GM21367 (cell line): ENCODE data around the gene CENPB.
"Not testable (repeated sequence)": the region's sequence is repeated elsewhere in the genome, so short reads cannot be mapped to it uniquely, and the experiment has no call there.

Source experiments
- ATAC-seq: cut with Tn5 transposase; IDR thresholded peaks from one replicate; pipeline ENCODE4 v1.9.1; 2021; ENCODE audit not compliant: unreplicated experiment

The CENPB gene

GRCh38 chr20:3794168-3794567 lies 7.6 kb upstream of the CENPB start:
- ATAC-seq = not testable (repeated sequence)

DNA sequence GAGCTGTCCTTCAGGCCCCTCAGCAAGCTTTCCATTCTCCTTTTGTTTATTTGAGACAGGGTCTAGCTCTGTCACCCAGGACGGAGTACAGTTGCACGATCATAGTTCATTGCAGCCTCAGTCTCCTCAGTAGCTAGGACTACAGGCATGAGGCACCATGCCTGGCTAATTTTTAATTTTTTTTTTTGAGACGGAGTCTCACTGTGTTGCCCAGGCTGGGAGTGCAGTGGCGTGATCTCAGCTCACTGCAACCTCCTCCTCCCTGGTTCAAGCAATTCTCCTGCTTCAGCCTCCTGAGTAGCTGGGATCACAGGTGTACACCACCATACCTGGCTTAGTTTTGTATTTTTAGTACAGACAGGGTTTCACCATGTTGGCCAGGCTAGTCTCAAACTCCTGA lies 2.7 kb upstream of the CENPB start:
- ATAC-seq = not testable (repeated sequence)

DNA sequence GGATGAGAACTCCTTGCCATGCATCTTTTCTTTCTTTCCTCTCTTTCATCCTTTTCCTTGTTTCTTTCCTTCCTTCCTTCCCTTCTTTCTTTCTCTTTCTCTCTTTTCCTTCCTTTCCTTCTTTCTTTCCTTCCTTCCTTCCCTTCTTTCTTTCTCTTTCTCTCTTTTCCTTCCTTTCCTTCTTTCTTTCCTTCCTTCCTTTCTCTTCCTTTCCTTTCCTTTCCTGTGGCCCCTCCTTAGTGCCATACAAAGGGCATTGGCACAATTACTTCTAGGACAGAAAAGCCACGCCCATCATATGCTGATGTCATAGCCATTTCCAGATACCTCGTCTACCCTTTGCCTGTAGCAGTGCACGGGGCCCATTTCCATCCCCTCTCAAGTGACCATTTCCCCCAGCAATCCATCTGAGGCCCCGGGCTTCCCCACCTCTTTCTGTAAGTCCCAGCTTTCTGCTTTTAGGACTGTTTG lies 2.2 kb upstream of the CENPB start:
- ATAC-seq = no peak

GRCh38 chr20:3787324-3788014 lies 929 bp upstream of the CENPB start:
- ATAC-seq = no peak

- ATAC-seq = no peak
These were observed 435 bp downstream of the CENPB start for GRCh38 chr20:3786126-3786484.

DNA sequence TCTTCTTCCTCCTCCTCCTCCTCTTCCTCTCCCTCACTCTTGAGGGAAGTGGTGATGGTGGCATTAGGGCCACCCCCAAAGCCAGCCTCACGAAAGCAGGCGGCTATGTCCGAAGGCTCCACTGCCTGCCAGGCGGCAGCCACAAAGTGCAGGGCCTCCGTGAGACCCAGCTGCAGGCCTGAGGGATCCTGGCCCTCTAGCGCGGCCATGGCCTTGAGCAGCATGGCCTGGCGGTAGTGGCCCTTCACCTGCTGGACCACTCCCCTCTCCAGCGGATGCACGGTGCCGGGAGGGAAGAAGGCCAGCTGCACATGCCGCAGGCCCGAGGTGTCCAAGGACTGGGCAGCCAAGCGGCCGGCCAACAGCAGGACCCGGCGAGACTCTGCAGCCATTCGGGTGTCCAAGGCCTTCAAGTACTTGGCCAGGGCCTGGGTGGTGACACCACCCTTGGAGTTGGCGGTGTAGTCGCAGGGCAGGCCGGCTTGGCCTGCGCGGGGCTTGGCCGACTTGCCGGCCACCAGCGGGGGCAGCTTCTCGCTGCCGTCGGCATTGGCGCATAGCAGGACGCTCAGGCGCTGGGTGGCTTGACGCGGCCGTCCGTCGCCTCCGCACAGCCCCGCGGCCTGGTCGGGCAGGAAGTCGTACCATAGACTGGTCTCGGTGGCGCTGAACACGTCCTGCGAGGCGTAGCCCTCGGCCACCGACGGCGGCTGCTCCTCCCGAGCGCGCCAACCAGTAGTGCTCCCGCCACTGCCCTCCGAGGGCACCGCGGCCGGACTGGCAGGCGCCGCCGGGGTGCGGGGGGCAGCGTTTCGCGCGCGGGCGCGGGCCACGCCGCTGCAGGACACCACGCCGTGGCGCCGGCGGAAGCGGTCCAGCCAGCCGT lies 1.1 kb downstream of the CENPB start:
- no peak for ATAC-seq

GRCh38 chr20:3784863-3785239 lies 1.7 kb downstream of the CENPB start:
- no peak for ATAC-seq

GRCh38 chr20:3784216-3784853 lies 2.2 kb downstream of the CENPB start:
- no peak for ATAC-seq

DNA sequence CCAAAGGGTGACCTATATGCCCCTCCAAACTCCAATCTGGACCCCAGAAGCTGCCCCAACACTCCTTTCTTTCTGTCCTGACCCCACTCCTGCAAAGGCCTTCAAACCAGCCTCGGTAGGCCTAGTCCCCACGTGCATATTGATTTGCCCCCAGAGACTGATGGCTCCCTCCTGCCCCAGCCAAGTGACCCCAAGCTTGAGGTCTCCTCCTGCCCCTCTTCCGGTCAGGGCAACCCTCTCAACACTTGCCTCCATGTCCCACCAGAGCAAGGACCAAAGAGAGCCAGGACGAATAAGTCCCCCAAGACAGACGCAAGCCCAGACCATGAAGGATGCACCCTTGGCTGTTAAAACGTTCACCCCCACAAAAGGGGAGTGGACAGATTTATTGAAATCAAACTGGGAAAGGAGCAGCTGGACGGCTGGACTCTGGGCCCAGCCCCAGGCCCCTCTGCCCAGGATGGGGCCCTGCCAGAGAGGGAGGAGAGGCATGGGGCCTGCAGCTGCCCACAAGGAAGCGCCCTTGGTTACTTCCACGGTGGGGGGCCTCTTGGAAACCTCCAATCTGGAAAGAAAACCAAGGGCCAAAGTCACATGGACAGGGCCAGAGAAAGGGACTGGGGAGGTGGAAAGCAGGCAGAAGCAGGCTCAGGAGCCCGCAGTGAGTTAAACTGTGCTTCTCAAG lies 2.9 kb downstream of the CENPB start:
- no peak for ATAC-seq

DNA sequence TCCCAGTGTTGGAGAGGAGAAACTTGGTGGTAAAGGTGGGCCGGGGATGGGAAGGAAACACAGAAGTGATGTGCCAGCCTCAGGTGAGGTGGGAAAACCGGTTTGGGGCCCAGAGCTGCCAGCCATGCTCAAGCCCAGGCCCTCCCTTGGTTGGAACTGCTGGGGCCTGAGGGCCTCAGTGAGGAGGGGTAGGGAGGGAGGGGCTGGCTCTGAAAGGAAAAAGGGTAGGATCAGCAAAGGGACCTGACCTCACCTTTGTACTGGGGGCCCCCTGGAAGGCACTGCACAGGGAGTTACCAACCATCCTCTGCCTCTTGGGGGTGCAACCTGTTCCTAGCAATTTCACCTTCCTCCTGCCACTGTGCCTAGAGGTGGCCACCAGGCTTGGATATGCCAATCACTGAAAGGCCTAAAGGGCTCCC lies 3.5 kb downstream of the CENPB start:
- no peak for ATAC-seq

DNA sequence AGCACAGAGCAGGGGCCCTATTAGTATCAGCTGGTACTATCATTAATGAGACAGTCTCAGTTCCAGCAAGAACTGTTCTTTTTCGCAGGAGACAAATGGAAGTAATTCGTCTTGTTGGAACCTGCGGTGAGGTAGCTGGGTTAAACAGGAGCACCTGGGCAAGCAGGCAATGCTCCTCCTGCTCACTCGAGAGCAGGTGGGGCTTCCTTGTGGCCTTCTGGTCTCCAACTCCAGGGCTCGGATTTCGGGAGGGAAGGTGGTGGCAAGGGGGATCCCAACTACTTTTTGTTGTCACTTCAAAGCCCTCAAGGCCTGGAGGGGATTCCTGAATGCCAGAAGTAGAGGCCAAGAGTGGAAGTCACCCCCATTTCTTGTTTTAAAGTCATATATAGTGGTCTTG lies 3.9 kb downstream of the CENPB start:
- ATAC-seq = no peak

DNA sequence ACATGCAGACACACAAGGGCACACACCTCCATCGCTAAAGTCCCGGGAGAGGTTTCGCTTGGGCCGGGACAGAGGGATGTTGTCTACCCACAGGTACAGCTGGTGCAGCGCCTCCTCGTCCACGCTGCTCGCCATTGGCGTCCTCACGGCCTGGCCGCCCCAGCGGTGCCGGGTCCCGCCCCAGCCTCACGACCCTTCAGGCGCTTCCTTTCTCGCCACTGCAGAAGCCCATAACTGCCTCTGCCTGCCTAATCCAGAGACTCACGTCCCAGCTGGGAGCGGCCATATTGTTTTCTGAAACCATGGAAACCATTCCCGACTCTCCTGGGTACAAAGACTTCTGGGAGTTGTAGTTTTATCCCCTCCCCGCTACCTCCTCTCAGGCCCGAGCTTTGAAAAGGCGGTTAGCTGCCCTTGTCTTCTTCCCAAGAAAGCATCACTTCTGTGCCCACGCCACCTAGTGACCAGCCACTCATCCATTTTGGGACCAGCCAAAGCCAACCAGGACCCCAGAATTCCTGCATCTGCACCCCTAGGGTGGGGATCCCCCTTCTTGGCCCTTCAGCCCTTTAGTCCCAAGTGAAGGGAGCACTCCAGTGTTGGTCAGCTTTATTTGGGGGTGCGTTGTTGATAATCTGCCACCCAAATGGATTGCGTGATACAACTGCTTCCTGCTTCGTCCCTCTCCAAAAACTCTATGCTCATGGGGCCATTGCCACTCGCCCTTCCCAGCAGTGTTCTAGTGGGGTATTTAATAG lies 5.2 kb downstream of the CENPB start, which contains the start of gene SPEF1:
TSS of gene SPEF1 (minus strand) at position 296 of the 758 bp plus-strand sequence. CDS start at position 135, 161 bp downstream.
- no peak for ATAC-seq

DNA sequence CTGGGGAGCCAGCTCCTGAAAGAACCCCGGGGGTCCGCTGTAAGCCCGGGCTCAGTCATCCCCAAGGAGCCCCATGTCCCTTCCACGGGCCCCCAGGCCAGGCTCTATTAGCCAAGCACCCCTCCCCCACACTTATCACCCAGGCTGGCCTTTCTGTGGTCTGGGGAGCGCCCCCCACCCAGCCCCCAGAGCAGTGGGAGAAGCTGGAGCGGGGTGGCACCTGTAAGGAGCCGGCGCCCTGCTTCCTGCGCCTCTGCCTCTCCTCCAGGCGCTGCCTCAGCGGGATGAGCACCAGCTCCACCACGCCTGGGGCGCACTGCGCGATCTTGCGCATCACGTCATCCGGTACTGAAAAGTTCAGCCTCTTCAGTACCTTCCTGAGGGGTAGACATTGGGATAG lies 7.6 kb downstream of the CENPB start:
- no peak for ATAC-seq

- ATAC-seq = no peak
These were observed 8.6 kb downstream of the CENPB start for GRCh38 chr20:3777716-3778629.

- no peak for ATAC-seq
These were observed 9.2 kb downstream of the CENPB start for GRCh38 chr20:3777381-3777715.

GRCh38 chr20:3775457-3776108 lies 11.0 kb downstream of the CENPB start:
- no peak for ATAC-seq

DNA sequence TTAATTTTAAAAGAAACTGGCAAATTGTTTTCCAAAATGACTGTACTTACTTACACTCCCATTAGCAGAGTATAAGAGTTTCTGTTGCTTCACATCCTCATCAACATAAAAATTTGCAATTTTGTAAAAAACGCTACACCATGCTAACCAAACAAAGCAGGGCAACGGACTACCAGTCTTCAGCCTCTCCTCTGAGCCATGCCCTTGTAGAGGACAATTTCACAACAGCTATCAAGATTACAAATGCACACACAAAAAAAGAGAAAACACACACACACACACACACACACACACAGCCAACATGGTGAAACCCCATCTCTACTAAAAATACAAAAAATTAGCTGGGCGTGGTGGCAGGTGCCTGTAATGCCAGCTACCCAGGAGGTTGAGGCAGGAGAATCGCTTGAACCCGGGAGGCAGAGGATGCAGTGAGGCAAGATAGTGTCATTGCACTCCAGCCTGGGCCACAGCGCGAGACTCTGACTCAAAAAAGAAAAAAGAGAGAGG lies 14.9 kb downstream of the CENPB start:
- ATAC-seq = no peak

DNA sequence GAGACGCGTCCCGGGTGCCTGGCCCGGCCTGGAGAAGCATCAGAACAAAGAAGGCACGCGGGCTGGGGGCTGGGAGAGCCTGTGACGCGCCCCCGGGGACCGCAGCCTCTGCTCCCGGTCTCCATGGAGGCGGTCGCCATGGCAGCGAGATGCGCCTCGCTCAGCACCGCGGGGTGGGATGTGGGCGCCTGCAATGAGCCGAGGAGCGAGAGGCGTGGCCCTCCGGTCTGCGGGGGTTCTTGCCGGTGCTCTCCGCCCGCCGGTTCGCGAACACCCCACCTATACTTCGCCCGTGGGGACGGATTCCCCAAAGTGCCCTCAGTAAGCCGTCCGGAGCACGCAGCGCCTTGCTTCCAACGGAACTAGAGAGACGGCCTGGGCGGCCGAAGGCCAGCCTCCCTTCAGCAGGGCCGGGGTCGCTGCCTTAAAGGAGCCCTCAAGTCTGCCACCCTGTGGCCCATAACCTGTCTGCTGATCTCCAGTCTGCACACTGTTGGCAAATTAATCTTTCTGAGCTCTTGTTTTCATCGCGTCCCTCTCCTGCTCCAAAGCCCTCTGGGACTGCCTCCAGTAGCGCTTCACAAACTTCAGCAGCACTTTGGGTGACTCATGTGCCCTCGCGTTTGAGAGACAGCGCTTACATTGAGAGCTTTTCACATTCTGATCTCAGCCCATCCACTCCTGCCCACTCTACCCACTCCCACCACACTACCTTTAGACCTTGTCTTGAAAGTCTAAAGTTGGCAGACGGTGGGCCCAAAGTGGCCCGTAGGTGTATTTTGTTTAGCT lies 18.0 kb downstream of the CENPB start:
- peak; percentile 31 for ATAC-seq
